HUDEP-2 (cell line): Measurements from ENCODE around the gene GRM1.

Source experiments
- DNase-seq, 76 experiments: peaks; one replicate each; lab custom pipeline; 2025; ENCODE audit not compliant: unreplicated experiment in 76 of 76; lab: John Stamatoyannopoulos, UW

Gene GRM1

DNA sequence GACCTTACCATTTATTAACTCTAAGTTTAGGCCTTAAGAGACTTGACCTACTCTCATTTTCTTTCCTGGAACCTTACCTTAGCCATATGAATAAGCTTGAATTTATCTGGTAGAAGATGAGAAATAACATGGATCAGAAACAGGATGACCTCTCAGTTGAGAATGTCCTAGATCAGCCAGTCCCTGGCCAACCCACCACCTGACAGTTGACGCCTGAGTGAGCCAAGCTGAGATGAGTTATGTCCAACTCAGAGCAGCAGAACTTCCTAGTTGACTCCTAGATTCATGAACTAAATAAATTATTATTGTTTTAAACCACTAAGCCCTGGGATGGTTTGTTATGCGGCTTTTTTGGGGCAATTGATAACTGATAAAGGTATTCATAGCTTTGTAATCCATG lies 281.8 kb downstream of the GRM1 start:
- DNase-seq, result no peak

DNA sequence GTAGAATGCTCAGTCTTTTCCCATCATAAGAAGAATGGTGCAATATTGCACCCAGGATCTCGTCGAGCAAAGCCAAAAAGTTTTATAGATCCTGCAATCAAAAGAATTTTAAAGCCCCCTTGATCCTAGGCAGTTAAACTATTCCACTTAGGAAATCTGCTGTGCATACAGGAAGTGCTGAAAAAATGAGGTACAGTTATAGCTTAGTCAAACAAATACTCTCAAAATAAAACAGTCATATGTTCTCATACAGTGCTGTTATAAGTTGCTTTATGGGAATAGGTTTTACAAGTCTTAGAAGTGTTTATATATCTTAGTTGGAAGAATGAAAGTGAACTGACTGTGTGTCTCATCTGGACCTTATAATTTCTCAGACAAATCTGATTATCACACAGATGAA lies 282.2 kb downstream of the GRM1 start:
- DNase-seq, result no peak

DNA sequence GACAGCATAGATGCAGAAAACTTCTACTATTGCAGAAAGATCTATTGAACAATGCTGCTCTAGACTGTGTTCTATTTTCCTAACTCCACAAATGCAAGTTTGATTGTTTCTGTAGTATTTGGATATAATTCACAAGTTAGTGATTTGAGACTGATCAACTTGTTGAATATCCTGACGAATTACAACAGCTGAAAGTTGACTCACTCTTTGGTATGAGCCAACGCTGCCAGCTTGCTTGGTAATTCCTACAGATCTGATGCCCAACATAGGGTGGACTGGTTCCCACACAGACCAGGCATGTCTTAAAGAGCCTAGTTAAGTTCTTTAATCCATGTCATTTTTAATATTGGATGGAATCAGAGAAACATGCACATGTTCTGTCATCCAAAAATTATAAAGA lies 283.7 kb downstream of the GRM1 start:
- DNase-seq, result no peak

DNA sequence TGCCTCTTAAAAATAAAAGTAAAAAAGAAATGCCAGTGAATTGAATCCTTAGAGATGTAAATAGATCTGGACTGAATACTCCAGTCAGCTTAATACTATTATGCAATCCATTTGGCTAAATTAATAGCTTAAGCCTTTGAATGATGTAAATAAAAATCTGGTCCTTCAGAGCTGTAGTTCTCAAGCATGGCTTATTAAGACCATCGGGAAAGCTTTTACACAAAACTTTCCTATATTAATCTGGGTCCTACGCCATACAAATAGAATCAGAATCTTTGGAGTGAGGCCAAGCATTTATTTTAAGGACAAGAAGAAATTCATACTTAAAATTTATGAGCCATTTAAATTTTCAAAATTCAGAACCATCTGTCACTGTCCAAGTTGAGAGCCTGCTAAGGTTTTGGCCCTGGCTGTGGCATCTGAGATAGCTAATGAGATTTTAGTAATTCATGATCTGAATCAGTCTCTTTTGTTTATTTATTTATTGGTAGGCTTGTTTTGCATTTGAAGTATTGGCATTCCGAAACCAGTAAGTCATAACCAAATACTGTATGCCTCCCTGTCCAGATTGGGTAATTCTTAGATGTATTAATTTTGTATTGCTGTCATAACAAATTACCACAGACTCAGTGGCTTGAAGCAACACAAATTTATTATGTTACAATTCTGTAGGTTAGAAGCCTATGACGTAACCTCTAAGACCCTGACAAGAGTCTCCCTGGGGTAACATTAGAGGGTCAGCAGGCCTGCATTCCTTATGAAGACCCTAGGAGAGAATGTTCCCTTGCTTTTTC lies 286.7 kb downstream of the GRM1 start:
- DNase-seq, result no peak

DNA sequence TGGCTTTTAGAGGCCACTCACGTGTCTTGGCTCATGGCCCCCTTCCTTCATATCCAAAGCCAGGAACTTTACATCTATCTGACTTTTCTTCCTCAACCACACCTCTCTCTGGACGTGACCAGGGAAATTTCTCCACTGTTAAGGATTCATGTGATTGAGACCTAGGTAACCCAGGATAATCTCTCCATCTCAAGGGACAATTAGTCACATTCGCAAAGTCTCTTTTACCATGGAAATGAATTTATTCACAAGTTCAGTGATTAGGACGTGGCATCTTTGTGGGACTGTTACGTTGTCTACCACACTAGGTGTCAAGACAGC lies 287.3 kb downstream of the GRM1 start:
- no peak for DNase-seq

DNA sequence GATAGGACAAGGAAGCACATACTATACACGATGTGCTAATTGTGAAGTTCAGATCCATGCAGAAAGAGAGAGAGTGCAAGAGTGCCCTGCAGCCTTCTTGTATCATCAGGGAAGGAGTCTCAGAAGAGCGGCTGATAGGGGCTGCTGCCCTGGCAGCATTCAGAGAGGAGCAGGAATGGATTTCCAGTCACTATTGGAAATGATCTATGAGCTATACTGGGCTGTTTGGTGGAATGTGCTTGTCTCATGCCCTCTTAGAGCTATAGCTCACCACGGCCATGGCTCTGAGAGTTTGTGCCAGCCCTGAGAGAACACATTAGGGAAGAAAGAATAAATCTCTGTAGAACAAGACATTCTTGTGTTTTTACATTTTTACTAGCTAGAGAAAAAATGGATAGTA lies 302.2 kb downstream of the GRM1 start:
- no peak for DNase-seq

DNA sequence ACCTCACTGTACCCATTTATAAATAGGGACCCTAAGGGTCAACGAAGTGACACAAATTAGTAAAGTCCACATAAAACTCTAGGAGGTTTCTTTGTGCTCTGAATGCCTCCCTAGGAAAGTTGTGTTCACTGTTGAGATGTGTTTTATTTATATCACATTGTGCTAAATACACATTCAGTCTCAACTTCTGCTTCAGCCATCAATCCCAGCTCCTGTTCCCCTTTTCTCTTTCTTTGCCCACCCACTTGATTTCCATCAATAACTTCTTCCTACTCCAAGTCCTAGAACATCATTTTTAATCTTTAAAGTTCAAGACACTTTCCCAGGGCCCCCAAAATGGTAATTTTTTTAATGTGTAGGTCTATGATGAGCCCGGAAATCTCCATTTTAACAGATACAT lies 306.5 kb downstream of the GRM1 start:
- DNase-seq, result no peak

DNA sequence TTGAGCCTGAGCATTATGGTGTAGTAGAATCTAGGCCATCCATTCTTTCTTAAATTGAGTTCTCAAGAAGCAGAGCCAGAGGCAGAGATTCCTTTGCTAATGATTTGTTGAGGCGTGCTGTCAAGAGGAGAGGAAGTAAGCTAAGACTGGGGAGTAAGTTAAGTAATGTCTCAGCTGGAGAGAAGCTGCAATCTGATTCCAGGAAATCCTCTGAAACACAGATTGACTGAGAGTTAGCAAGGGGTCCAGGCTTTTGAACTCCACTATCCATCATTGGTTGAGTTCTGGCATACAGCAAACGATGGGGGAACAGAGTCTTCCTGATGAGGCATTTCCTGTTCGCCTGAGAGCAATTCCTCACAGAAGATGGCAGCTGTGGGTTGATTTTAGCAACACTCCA lies 307.3 kb downstream of the GRM1 start:
- no peak for DNase-seq

DNA sequence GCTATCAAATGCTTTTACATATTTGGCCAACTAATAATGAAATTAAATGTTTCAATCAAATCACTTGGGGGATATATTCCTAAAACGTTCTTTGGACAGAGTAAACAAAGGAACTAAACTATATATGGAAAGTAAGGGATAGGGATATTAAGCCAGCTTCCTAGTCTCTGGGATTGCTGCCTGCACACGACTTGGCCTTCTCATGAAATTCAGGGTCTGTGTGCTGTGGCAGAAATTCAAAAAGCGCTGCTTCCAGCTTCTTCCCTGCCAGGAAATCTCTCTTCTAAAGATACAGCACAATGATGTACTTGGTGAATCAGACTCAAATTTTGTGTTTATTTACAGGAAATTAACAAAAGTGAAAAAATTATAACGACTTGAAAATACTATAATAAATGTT lies 308.5 kb downstream of the GRM1 start:
- DNase-seq, result no peak

DNA sequence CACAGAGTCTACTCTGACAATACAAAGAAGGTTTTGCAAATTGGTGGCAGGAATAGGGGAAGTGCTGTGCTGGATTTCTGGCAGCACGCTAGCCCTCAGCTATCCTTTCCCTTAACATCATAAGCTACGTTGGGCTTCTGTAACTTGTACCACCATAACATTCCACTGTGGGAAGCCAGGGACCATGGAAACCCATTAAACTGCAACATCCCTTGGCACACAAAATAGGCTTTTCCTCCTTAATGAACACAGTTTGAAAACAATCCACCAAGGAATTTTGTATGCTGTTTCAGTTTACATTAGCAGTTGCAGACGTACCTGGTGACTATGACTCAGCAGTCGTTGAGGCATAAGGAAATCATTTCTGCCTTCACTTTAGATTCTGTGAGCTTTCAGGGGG lies 310.9 kb downstream of the GRM1 start:
- DNase-seq, result no peak

DNA sequence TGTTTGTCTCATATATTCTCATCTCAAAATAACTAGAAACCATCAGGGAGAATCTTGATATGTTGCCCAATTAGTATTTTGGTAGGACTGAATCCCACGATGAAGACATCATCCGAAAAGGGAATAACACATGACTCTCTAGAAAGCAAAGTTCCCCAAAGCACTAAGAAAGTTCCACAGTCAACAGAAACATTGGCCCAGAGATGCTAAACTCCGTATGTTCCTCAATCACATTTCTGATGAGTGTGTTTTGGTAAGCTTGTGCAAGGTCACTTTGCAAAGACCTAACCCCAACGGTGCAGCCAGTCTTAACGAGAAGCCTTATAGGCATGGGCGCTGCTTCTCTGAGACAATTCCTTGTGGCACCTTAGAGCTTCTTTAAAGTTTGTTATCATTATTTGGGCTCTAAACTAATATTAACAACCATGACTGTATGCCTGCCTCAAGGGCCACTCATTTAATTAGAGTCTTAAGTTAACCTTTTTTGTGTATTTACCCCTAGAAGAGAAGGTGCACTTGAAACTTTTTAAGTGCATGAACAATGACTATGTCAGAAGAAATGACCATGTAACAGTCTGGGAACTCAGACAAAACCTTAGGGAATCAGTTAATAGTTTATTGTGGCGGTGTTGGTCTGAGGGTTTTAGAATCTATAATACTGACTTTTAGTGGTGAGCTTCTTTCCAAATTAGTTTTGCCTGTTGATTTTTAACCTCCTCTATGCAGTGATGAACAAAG lies 312.8 kb downstream of the GRM1 start:
- DNase-seq, result no peak

DNA sequence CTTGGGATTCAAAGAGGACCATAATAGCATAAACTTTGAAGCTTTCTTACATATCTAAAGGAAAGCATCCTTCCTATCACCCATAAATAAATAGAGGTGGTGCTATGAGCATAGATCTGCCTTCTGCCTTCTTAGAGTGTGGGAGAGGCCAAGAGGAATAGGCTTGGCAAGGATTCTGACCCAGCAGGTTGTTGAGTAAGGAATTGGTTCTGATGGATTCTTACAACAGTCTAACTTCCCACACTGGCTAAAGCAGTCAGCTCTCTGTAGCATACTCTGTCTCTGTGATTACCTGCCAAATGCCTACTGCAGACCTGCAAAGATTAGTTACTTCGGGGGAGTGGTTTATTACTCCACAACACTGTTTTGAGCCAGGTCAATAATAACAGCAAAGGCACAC lies 316.7 kb downstream of the GRM1 start:
- no peak for DNase-seq

DNA sequence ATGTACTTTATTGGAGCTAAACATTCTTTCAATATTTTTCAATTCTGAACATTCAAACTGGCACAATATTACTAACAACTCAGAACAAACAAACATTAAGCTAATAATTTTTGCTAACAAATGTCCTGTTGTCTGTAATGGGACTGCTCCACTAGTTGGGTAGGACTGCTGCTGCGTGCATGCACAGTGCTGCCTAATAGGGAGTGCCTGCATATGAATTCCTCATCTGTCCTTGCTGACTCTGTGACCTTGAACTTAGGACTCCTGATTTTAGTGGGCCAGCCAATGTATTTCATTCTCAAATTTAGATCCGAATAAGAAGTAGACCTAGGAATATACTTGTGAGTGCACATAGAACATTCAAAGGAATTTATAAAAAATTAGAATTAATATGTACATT lies 318.2 kb downstream of the GRM1 start:
- no peak for DNase-seq

DNA sequence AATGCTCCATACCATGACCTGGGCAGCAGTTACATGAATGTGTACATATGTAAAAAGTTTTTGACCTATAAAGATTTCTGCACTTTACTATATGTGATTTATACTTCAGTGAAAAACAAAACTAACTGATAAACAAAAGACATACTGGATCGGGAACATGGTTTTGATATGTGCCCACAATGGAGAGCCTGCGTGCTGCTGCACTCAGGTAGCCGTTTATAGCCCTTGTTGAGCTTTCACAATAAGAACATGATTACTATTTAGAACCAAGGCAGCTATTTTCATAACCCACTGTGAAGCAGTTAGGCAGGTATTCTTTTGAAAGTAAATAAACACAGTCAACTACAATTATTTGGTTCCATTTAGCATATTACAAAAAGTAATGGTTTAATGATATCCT lies 318.8 kb downstream of the GRM1 start:
- no peak for DNase-seq

DNA sequence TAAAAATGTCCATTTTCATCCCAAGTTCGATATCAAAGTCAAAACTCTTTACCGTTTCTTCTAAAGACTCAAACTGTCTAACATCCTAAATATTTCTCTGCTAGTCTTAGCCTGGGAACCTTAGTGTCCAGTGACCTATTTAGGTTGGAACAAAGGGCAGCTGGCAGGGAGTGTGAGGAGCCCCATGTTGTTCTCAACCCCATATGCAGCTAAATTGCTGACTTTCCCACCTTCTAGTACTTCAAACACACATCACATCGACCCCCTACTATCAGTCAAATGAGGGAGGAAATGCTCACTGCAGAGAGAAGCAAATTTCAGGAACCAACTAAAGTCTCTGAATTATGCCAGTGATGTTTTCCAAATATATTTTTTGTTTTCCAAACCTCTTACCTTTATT lies 322.2 kb downstream of the GRM1 start:
- DNase-seq, result no peak

DNA sequence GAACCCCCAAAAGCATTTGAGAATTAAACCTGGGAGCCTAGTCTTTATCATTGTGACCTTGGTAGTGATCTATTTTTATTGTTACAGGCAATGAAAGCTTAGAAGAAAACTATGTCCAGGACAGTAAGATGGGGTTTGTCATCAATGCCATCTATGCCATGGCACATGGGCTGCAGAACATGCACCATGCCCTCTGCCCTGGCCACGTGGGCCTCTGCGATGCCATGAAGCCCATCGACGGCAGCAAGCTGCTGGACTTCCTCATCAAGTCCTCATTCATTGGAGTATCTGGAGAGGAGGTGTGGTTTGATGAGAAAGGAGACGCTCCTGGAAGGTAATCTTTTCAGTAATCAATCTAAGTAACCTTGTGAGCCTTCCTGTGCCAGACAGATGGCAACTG lies 323.3 kb downstream of the GRM1 start:
- DNase-seq, result no peak

DNA sequence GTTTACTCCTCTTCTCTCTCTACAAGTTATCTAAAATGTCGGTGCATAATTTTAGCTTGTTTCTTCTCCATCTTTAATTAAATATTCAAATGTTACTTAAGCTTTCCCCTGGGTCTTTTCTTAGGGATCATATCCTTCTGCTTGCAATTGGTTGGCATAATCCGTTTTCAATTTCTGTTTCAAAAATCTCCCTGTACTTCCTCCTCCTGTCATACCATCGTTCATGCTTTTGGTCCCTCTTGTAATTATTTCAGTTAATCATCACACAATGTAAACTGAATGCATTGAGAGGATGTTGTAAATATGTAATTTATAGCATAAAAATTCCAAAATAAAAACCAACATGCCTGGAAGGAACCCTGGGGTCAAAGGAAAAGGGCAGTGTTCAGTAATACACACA lies 325.6 kb downstream of the GRM1 start:
- no peak for DNase-seq

DNA sequence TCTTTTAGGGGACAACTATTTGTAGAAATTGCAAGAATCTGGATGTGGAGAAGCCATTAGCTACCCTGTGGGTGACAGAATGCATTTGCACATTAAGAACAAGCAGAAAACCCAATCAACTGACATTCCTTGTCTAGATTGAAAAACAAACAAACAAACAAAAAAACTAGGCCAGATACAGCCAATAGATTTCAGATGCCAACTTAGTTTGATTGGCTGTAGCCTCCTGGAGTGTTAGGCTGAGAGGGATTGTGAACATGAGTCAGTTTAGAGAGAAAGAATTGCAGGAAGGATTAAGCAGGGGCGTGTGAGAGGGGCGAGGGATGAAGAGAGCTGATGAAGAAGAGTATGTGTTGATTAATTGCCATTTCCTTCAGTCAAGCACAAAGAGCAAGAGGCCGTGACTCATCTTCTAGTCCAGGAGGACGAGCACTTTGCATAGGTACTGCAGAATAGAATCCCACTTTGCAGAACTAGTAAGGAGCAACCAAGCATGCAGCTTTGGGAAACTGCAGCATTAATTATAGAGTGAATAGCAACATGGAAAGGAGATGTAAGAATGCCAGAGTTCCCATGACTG lies 326.7 kb downstream of the GRM1 start:
- DNase-seq, result no peak

DNA sequence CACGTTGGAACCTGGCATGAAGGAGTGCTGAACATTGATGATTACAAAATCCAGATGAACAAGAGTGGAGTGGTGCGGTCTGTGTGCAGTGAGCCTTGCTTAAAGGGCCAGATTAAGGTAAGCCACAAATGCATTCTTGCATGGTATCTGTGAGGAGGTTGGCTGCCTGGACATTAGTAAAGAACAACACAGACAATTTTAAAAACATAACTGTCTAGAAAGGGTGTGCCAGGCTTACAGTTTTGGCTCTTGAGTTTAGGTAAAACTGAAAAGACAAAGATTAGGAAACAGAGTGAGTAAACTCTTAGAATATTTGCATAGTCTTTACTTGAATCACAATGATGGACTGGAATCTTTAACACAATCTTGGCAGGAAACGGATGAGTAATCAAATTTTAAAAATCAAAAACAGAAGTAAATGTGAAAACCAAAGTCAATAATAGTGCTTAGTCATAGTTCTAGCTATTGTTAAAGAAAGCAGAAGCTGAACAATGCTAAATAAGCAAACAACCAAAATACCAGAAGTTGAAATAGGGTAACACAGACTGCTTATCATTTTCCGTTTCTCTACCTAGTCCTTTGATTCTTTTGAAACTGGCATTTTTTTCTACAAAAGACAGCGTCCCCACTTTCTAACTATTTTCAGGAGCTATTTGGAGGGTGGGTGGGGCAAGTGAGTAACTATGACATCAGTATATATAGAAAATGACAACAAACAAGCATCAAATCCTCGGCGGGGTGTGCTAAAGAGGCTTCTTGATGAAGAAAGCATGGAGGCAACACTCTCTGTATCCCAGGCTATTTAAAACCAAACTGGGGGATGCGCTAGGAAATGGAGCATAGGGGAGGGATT lies 328.9 kb downstream of the GRM1 start:
- DNase-seq, result no peak

DNA sequence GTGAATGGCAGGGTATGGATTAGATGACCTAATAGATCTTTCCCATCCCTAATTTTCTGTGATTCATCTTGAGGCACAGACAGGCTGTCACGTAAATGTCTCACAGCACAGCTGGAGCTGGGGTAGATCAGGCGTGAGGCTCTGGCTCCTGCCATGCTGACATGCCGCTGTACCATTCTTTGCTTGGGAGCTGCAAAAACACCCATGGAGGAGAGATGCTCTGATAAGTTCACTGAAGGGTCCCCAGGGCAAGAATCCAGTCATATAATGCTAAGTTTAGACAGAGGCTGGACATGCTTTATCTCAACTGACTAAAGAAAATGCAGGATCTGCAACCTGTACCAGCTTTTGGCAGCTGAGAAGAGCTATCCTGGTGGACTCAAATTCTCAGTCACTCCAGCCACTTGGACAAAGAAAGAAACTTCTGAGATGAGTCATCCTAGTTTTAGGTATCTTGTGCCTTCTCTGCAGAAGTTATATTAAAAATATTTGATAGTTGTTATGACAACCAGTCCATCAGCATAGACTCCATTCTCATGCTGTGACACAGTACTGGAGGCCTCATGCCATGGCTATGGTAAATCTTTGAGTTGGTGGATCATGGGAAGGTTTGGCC lies 329.7 kb downstream of the GRM1 start:
- no peak for DNase-seq

DNA sequence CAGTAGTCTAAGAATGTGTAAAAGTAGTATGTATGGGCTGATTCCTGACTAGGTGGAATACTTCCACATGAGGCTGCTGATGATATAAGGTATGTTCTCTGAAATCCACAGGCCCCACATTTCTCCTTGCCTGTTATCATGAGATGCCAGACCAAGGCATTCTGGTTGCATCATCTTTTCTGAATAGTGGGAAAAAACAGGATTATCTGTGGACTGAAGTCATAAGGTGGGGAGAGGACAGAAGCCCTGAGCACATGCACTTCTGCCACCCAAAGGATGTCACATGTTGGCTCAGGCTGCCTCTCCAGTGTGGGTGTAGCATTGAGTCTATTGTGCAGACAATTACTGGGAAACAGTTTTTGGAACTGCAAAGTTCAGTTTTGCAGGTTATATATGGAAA lies 330.3 kb downstream of the GRM1 start:
- DNase-seq, result no peak
